Right atrium auricular region (tissue), 2 donors: Measurements from ENCODE around the gene PXMP4. TPM values are rescaled to one million over a fixed set of nuclear protein-coding genes. Genes with fewer than 3 reads are reported as not detected.

Experiments
- DNase-seq: peaks from one replicate; pipeline ENCODE4 v3.0.0-alpha.2; 2019; ENCODE audit warnings: low spot score
- H3K27ac ChIP-seq, 2 donors: fragments of 200-600 bp; sonication (generic); 1 replicate in 1 of 2; 2 replicates in 1 of 2; pipeline ENCODE4 v1.5.1; 2016 to 2019
- H3K27me3 ChIP-seq, 2 donors: fragments of 200-600 bp; sonication (generic); one replicate each; pipeline versions ENCODE4 v1.5.1 to v1.6.0; 2017 to 2019
- H3K36me3 ChIP-seq: fragments of 200-600 bp; sonication (generic); one replicate; pipeline ENCODE4 v1.5.1; 2016
- H3K4me1 ChIP-seq, 2 donors: fragments of 200-600 bp; sonication (generic); one replicate each; pipeline versions ENCODE4 v1.5.1 to v1.6.0; 2017 to 2019
- H3K4me3 ChIP-seq, 2 donors: fragments of 200-600 bp; sonication (generic); 1 replicate in 1 of 2; 2 replicates in 1 of 2; pipeline ENCODE4 v1.5.1; 2017 to 2019; ENCODE audit warnings: mild to moderate bottlenecking in 1 of 2, moderate library complexity in 1 of 2
- H3K9me3 ChIP-seq, 2 donors: fragments of 200-600 bp; sonication (generic); one replicate each; pipeline ENCODE4 v1.5.1; 2019
- CTCF ChIP-seq, 2 donors: fragments of 200-600 bp; sonication (generic); IDR thresholded peaks; one replicate each; pipeline ENCODE4 v1.5.1; 2019; ENCODE audit warnings: antibody characterized with exemption in 2 of 2
- total RNA-seq, 2 donors: library from RNA; depleted of rRNA; stranded (reverse); fragments of >200 nt; gene quantifications; one replicate each; pipeline ENCODE4 v1.1.0, GENCODE V29; 2016

PXMP4 gene
- total RNA-seq, 2 donors from 2014 or later: 4.5 to 9.8 TPM

DNA sequence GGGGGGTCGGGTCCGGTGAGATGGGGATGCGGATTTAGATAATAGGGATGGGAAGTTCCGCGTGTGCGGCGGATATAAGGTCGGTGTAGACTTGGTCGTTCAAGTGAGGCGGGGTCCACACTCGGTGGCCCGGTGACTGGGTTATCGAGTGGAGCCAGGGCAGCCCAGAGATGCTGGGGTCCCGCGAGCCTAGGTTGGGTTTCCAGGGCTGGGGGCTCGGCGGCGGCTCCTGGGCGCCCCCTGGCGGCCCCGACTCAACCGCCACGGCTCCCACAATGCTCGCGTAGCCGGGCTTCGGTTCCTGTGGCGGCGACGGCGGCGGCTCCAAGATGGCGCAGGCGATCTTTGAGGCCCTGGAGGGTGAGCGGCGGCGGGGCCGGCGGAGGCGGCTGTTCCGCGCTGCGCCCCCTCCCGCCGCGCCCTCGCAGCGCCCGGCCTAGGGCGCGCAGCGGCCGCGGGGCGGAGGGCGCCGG, 11.6 kb upstream of the PXMP4 start, which contains the start of gene ZNF341:
TSS of gene ZNF341 (plus strand) at position 304 of the 473 bp plus-strand sequence. CDS start at position 330, 26 bp downstream.
- peak within 1 kb of the TSS; percentile 87 to 88 for H3K27ac ChIP-seq
- peak; percentile 86 to 91 for TF ChIP-seq CTCF (IDR thresholded peaks at IDR 0.05)
- H3K27me3 ChIP-seq: no peaks in the 10 kb centered on the region
- DNase-seq: peak; percentile 78
- H3K4me3 ChIP-seq: peak within 1 kb of the TSS; percentile 49 to 65
- peaks cover 0 to 22% of the 10 kb centered on the region in 2 donors for H3K4me1 ChIP-seq
- peaks cover 5 to 11% of the 10 kb centered on the region in 2 donors for H3K9me3 ChIP-seq
- no peaks in the 10 kb centered on the region for H3K36me3 ChIP-seq

- H3K4me1 ChIP-seq: peaks cover 0 to 22% of the 10 kb centered on the region in 2 donors
- H3K9me3 ChIP-seq: peaks cover 0 to 5% of the 10 kb centered on the region in 2 donors
- no peak for TF ChIP-seq CTCF (IDR thresholded peaks at IDR 0.05)
- H3K4me3 ChIP-seq: peak overlapping the region; percentile 49 to 65
- no peaks in the 10 kb centered on the region for H3K27me3 ChIP-seq
- DNase-seq: no peak
- H3K27ac ChIP-seq: peak overlapping the region; percentile 86 to 87
- H3K36me3 ChIP-seq: no peaks in the 10 kb centered on the region
Measured at GRCh38 chr20:33730946-33731692, 11.0 kb upstream of the PXMP4 start.

DNA sequence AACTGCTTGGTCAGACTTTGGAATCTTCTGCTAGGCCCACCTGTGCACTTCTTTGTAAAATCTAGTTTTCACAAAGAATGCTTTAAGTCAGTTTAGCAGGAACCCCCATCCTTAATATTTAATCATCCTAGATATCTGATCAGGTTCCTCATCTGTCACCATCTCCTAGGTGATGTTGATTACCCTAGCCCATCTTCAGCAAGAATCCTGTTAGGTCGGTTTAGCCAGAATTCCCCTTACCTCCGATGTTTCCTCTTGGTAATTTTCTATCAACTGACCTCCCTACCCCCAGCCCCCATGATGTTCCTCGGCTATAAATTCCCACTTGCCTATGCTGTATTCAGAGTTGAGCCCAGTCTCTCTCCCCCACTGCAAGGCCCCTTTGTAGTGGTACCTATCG, 9.0 kb upstream of the PXMP4 start:
- Histone ChIP-seq H3K27me3 (no peaks in the 10 kb centered on the region), H3K27ac (no peak overlapping the region), H3K4me3 (no peak overlapping the region), H3K9me3 (no peaks in the 10 kb centered on the region), H3K36me3 (no peaks in the 10 kb centered on the region), H3K4me1 (peaks cover 0 to 18% of the 10 kb centered on the region in 2 donors)
- no peak for DNase-seq
- TF ChIP-seq CTCF (IDR thresholded peaks at IDR 0.05): no peak

DNA sequence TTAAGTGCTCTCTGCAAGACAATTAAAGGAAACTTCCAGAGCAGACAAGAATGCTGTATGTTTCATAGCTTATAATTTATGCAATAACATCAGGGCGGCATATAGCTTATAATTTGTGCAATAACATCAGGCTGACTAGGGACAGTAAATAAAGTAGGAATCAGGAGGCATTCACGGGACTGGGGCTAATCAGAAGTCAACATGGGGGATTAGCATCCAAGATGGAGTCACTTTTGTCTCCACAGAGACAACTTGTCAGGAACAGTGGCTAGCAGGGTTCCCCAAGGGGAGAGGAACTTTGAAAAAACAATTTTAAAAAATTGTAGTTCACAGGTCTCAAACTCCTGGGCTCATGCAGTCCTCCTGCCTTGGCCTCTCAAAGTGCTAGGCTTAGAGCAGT, 8.4 kb upstream of the PXMP4 start:
- no peaks in the 10 kb centered on the region for H3K27me3 ChIP-seq
- H3K27ac ChIP-seq: no peak overlapping the region
- DNase-seq: no peak
- no peaks in the 10 kb centered on the region for H3K36me3 ChIP-seq
- no peak overlapping the region for H3K4me3 ChIP-seq
- no peaks in the 10 kb centered on the region for H3K9me3 ChIP-seq
- TF ChIP-seq CTCF (IDR thresholded peaks at IDR 0.05): no peak
- H3K4me1 ChIP-seq: peaks cover 0 to 15% of the 10 kb centered on the region in 2 donors

GRCh38 chr20:33727806-33728205, 7.7 kb upstream of the PXMP4 start:
- no peak for TF ChIP-seq CTCF (IDR thresholded peaks at IDR 0.05)
- DNase-seq: no peak
- H3K27ac ChIP-seq: no peak overlapping the region

More at GRCh38 chr20:33727806-33728205, 7.7 kb upstream of the PXMP4 start:
- Histone ChIP-seq H3K9me3 (no peaks in the 10 kb centered on the region), H3K36me3 (no peaks in the 10 kb centered on the region), H3K4me3 (no peak overlapping the region), H3K4me1 (peaks cover 0 to 14% of the 10 kb centered on the region in 2 donors), H3K27me3 (no peaks in the 10 kb centered on the region)
